ENCODE data around the gene PRCP.
"Not testable (repeated sequence)": the region's sequence is repeated elsewhere in the genome, so short reads cannot be mapped to it uniquely, and the experiment has no call there.

The PRCP gene

DNA sequence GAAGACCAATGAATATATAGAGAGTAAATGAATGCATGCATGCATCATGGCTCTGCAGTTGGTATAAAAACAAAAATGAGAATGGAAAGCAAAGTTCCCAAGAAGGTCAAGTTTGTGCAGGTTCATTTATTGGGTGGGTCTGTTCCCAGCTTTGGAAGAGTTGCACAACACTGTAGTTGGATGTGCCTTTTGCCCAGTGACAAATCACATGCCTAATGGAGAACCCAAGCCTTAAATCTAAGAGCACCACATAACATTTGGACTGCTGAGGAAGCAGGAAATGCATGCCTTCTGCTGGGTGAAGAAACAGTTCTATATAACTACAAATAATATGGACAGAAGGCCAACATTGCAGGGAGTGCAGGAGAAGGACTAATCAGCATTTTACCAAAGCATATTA is 30.6 kb downstream of the PRCP start:
- DNase-seq, result no peak

DNA sequence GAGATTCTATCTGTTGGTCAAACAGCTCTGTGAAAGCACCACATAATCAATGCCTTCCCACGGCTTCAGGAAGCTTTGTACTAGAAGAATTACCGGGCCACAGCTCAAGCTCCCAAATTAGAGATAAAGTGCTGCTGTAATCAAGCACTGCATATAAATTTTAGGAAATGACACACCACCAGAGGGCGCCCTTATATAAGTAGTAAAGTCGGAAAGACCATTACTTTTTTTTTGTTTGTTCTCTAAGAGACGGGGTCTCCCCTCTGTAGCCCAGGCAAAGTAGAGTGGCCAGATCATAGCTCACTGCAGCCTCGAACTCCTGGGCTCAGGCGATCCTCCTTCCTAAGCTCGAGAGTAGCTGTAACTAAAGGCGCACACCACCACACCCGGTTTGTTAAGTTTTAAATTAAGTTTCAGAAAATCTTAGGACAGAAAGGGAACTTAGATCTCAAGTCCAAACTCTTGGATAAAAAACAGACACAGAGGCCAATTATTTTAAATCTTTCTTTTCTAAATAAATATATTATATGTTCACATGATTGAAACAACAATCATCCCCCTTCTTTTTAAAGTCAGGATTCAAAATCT is 32.6 kb downstream of the PRCP start:
- DNase-seq, result peak; percentile 46

DNA sequence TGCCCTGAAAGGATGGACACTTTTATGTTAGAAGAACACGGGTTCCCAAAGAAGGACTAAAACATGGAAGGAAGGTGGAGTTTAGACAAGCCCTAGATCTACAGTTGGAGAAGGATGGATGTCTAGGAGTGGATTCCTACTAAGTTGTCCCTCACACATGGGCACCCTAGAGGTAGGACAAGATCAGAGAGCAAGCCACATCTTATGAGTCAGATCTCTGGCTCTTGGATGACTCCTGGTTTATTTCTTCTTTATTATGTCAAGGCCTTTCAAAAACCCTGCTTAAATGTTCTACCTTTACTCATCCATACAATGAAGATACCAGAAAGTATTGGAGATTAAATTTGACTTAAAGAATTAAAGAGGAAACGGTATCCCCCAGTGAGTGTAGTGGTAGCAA is 34.4 kb downstream of the PRCP start:
- no peak for DNase-seq

DNA sequence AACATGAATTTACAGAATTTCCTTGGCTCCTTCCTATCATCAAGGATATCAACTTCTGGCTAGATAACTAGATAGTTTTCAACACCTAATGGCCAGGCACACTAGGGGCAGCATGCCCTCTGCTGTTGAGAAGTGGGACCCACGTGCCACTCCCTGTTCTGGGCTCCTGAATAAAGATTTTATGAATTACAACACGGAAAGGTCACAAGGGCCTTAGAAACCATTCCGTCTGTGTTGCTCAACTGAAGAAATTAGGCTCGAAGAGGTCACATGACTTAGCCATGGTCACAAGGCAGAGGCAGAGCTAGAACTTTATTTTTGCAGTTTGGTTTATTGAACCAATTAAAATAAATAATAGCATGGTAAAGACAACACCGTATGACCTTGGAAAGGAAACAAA is 36.0 kb downstream of the PRCP start:
- DNase-seq, result peak; percentile 25

DNA sequence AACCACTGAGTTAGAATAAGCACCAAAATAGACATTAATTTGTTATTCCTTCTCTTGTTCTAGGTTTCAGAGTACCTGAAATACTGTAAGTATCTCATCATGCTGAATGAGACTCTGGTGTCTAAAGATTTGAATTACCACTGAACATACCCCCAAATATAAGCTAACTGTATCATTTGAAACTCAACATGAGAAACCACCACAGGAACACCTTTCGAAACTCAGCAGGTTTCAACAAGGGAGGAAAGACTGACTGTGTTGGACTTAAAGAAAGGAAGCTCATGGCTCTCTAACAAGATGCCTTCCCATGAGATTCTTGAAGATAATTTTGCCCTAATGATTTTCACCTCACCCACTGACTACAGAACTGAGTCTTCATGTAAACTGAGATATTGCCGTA is 37.0 kb downstream of the PRCP start:
- DNase-seq, result no peak

DNA sequence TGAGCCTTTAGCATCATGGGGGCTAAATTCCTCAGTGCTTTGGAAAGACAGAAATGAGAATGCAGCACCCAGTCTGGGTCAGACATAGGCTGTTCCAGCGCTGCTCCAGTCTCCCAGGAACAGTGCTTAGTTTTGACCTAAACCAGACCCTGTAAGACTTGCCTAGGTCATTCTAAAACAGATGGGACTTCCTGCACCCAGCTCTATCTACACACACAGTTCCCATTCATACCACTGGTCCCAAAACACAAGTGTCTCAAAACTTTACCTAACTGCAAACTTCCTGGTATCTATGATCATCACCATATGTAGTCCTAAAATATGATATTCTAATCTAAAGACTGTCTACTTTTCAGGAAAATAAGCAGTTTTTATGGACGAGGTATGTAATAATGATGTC is 37.9 kb downstream of the PRCP start:
- DNase-seq, result no peak

DNA sequence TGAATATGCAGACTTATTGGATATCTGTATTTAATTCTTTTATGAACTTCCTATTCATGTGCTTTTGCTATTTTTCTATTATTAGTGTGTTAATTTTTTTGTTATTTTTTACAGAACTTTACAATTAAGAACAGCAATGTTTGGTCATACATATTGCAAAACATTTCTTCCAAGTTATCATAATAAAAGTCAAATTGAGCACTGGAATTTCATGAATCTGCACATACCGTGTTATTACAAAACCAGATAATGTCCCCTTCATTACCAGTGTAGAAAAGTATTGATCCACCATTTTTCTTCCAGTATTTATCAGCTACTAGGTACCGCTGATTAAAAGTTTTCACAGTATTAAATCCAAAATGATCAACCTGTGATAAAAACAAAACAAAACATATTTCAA is 40.5 kb downstream of the PRCP start:
- DNase-seq, result no peak

DNA sequence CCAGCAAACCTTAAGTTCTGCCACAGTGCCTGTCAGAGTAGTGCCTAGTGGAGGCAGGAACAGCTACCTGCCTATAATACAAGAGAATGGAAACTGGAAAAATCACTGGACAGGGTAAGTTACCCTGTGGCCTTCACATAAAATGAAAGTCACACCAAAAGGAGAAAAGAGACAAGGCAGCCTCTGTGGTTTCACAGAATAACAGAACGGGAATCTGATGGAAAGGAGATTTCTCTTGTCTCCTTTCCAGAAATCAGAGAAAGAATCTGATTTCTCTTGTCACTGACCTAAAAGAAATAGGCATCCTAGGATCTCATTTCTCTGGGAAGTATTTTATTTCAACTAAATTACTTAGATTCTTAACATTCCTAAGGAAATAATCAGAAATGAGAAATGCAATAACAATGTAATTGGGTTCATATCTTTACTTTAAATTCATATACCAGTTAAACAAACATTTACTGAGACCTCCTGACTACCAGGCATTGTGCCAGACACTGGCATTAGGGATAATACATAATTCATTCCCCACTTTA is 41.6 kb downstream of the PRCP start:
- DNase-seq, result no peak

DNA sequence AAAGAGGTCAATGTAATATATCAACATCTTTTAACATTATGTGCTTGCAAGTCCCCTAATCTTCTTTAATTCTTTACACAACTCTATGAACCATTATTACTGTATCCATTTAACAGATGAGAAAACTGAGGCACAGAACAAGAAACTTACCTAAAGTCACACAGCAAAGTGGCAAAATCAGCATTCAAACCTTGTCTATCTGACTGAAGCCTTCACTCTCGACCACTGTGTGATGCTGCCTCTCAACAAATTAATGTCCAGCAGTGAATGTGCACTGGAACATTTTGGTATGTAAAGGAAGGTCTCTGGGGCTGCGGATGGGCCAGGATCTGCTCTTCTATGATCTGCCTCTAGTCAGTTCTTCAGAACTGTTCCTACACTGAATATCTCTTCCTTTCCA is 42.1 kb downstream of the PRCP start:
- DNase-seq, result no peak

DNA sequence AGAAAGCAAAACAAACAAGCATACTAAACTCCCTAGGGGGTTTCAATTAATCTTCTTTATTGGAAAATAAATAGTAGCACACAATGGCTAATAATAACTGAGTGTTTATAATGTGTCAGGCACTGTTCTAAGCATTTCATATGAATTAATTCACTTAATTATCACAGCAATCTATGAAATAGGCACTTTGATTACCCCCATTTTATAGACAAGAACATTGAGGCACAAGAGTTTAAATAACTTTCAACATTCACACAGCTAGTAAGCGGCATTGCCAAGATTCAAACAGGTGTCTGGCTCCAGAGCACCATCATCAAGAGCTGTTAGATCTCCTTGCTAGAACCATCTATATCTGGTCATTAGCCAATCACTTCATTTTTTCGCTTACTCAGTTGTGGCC is 43.1 kb downstream of the PRCP start:
- no peak for DNase-seq

DNA sequence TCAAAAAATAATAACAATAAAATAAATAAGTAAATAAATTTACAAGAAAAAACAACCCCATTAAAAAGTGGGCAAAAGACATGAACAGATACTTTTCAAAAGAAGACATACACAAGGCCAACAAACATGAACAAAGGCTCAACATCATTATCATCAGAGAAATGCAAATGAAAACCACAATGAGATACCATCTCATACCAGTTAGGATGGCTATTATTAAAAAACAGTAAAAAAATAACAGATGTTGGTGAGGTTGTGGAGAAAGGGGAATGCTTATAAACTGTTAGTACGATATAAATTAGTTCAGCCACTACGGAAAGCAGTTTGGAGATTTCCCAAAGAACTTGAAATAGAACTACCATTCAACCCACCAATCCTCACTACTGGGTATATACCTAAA is 44.6 kb downstream of the PRCP start:
- DNase-seq, result no peak

DNA sequence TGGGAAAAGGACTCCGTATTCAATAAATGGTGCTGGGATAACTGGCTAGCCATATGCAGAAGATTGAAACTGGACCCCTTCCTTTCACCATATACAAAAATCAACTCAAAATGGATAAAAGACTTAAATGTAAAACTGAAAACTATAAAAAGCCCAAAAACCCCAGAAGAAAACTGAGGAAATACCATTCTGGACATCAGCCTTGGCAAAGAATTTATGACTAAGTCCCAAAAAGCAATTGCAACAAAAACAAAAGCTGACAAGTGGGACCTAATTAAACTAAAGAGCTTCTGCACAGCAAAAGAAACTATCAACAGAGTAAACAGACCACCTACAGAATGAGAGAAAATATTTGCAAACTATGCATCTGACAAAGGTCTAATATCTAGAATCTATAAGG is 45.3 kb downstream of the PRCP start:
- not testable (repeated sequence) for DNase-seq

DNA sequence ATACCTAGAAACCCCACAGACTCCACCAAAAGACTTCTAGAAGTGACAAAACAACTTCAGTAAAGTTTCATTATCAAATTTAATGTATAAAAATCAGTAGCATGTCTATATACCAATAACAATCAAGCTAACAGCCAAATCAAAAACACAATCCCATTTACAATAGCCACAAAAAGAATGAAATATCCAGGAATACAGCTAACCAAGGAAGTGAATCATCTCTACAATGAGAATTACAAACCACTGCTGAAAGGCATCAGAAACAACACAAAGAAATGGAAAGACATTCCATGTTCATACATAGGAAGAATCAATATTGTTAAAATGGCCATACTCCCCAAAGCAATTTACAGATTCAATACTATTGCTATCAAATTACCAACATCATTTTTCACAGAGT is 46.0 kb downstream of the PRCP start:
- no peak for DNase-seq

DNA sequence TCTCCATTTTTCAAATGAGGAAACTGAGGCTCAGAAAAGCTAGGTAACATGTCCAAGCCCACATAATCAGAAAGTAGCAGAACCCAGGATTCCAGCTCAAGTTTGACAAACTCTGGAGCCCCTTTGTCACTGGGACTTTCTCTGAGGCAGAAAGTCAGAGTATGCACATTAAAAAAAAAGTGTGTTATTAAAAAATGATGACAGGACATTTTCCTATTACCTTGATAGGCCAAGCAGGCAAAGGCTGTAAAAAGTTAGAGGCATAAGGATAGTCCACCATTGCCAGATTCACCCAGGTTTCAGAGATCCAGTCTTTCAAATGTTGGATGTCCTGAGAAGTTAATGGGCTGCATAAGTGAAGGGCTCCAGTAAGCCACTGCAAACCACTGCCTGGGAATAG is 51.4 kb downstream of the PRCP start:
- DNase-seq, result no peak

DNA sequence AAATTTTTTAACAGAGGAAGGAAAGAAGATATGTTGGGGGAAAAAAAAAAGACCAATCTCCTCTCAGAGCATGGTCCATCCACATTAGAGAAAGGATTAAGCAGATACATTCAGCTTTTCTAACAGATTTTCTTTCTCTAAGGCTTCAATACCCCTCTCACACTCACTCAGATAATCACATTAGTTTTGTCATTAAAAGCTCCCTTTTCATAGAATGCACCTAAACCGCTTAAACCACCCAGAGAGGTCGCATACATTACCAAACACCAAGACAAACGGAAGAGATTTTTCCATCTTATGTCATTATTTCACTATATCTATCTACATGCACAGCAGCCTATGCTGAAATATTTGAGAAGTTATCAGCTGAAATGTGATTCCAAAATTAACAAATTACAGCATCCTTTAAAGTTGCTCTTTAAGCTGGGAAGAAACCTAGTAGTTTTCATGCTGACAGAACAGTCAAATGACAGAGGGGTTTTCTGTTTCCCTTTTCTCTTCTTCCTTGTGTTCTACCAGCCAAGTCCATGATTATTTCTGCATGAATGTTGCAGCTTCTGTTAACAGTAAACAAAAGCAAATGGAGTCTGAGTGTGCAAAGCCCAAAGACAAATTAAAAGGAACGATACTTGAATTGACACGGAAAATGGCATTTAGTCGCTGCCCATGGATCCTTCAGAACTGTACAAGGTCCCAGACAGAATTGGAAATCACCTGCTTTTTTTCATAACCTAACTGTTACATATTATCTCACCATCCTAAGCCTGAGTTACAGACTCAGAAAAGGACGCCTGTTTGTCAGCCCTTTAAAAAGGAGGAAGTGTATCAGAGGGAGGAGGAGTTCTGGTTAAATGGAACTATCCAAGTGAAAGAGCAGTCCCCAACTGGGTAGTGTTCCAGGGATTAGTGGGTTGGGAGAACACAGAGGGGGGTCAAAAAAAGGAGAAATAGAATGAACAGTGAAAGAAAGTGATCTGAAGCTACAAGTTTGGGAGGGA is 54.6 kb downstream of the PRCP start:
- DNase-seq, result no peak

DNA sequence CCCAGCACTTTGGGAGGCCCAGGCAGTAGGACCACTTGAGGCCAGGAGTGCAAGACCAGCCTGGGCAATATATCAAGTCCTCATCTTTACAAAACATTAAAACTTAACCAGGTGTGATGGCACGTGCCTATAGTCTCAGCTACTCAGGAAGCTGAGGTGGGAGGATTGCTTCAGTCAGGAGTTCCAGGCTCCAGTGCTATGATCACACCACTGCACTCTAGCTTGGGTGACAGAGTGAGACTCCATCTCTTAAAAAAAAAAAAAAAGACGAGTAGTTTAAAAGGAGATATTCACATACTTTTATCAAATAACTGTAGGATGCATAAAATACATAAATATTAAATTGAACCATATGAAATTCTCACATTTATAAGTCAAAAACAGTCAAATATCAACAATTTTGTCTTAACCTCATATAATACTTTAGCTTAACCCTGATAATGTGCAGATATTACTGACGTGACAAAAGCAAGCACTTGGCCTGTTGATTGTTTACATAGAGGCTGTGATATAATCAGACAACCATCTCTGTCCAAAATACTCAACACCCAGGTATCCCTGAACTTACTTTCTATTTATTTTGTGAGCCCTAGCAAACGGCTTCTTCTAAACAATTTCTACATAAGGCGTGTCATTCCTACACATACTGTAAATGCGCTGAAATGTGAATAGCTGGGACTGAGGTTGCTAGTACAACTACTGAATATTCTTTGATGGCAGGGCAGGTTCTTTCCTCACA is 57.0 kb downstream of the PRCP start:
- DNase-seq, result no peak

DNA sequence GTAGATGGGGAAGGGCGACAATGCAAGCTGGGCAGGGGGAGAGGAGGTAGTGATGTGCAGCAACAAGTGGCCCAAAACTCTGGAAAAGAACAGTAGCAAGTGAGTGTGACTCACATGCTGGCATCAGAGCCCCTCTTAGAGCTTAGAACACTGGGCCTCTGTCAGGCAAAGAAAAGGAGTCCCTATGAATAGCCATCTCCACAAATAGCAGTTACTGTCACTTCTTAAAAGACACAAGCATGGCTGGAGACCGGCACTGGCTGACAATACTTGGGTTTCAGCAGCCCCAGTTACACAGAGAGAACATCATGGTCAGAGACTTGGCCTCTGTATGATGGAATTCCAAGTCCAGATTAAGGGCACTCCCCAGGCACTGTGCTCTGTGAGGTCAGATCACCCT is 58.2 kb downstream of the PRCP start:
- no peak for DNase-seq

DNA sequence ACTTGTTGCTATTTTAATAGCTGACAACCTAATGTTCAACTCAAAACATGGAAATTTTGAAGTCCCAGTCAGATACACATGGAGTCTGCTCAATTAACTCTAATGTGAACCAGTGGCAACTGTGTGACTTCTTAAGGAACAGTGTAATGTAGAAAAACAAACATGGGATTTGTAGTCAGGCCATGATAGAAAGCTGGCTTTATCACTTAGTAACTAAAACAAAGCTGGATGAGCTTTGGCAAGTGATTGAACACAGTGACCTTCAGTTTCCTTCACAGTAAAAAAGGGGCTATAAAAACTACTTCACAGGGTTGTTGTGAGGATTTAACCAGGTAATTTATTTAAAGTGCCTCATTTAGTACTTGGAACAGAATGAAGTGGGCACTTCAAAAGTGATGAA is 62.6 kb downstream of the PRCP start:
- DNase-seq, result no peak

DNA sequence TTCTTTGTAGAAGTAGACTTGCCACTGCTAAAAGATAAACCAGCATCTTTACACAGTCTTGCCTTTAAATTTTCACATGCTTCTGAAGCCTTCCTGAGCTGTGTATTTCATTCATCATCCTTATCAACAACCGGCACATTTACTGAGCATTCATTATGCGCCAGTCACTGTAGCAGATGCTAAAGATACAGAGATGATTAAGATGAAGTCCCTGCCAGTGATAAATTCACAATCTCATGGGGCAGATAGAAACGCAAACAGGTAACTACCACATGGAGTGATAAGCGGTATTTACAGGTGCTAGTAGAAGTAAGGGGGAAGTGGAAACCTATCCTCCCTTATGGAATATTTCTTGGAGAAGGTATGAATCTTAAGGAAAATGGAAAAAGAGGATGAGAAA is 67.2 kb downstream of the PRCP start:
- no peak for DNase-seq

DNA sequence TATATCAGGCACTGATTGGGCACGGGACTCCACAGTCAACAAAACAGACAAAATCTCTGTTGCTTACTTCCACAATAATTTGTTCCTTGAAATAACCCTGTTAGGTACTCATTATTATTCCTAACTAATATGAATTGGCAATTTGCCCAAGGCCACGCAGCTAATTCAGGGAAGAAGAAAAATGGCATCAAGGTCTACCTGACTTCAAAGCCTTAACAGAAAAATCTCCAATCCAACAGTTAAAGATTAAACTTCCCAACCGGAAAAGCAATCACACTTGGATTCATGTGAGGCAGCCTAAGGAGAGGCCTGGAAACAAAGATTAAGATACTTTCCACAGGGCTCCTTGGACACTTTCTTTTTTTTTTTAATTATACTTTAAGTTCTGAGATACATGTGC is 68.9 kb downstream of the PRCP start:
- no peak for DNase-seq

DNA sequence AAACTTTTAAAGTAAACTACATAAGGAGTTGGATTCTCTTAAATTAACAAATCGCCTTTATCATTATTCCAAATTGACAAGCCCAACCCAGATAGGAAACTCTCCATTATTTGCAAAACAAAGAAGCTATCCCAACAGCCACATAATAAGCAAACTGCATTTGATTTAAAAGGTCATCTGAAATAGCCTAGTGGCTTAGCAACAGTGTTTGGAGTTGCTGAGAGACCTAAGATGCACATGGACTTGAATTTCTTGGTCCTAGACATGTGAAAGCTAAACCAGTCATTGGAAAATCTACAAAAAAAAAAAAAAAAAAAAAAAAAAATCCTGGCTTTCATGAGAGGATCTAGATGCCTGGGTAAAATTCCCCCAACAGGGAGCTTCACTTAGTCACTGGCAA is 69.5 kb downstream of the PRCP start:
- no peak for DNase-seq

DNA sequence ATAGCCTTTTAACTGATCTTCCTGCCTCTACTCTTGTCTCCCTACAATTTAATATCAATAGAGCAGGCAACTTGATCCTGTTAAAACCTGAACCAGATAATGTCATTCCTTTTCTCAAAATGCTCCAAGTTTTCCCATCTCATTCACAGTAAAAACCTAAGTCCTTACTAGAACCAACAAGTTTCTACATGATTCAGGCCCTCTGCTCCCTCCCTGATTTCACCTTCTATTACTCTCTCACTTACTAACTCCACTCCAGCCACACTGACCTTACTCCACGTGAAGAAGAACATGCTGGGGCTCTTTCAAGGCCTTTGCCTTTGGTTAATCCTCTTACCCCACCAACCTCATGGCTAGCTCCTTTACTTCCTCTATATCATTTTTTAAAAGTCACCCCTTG is 71.1 kb downstream of the PRCP start:
- no peak for DNase-seq

DNA sequence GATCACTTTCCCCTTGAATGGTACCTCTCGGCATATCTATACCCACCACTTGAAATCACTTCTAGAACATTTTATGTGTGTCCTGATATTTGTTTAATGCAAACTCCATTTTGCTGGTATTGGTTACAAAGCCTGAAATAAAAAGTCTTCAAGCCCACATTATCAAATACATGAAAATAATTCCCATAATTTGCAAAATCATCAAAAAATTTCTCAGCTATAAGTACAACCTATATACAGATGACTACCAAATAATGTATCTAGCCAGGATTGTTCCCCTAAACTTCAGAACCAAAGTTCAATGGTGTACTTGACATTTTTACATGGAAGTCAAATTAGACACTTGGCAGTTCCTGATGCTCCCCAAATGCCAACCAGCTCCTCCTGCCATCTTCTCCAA is 71.8 kb downstream of the PRCP start:
- DNase-seq, result no peak

DNA sequence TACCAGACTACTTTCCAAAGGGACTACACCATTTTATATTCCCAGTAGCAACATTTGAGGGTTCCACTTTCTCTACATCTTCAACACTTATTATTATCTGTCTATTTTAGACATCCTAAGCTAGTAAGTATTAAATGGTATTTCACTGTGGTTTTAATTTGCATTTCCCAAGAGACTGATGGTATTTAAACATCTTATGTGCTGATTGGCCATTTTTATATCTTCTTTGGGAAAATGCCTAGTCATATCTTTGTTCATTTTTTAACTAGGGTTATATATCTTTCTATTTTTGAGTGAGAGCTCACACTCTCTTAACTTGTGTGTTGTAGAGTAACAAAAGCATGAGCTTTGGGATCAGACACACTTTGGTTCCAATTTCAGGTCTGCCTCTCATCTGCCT is 73.7 kb downstream of the PRCP start:
- no peak for DNase-seq
